G401.6 (cell line): Measurements from ENCODE around the gene LCE2D.

Experiments used
- FAIRE-seq: peaks from 2 replicates; lab custom pipeline; 2012; peaks lifted over from hg19 to GRCh38; lab: Jason Lieb, UNC

The LCE2D gene

GRCh38 chr1:152697701-152698600 lies 34.8 kb downstream of the LCE2D start, which contains the start of gene LCE2A:
LCE2A (plus strand) TSS chr1:152698345; CDS start chr1:152698902, 557 bp downstream.
- FAIRE-seq = no peak

- no peak for FAIRE-seq
These were observed 36.6 kb downstream of the LCE2D start for GRCh38 chr1:152699746-152700145.

GRCh38 chr1:152707860-152708259 lies 44.7 kb downstream of the LCE2D start, which contains the start of gene LCE4A:
LCE4A (plus strand) TSS chr1:152708160; CDS start chr1:152709076, 916 bp downstream.
- FAIRE-seq = no peak
